ENCODE results near the gene WIZ.
"Not testable (repeated sequence)": the region's sequence is repeated elsewhere in the genome, so short reads cannot be mapped to it uniquely, and the experiment has no call there.

Gene WIZ, protein sequence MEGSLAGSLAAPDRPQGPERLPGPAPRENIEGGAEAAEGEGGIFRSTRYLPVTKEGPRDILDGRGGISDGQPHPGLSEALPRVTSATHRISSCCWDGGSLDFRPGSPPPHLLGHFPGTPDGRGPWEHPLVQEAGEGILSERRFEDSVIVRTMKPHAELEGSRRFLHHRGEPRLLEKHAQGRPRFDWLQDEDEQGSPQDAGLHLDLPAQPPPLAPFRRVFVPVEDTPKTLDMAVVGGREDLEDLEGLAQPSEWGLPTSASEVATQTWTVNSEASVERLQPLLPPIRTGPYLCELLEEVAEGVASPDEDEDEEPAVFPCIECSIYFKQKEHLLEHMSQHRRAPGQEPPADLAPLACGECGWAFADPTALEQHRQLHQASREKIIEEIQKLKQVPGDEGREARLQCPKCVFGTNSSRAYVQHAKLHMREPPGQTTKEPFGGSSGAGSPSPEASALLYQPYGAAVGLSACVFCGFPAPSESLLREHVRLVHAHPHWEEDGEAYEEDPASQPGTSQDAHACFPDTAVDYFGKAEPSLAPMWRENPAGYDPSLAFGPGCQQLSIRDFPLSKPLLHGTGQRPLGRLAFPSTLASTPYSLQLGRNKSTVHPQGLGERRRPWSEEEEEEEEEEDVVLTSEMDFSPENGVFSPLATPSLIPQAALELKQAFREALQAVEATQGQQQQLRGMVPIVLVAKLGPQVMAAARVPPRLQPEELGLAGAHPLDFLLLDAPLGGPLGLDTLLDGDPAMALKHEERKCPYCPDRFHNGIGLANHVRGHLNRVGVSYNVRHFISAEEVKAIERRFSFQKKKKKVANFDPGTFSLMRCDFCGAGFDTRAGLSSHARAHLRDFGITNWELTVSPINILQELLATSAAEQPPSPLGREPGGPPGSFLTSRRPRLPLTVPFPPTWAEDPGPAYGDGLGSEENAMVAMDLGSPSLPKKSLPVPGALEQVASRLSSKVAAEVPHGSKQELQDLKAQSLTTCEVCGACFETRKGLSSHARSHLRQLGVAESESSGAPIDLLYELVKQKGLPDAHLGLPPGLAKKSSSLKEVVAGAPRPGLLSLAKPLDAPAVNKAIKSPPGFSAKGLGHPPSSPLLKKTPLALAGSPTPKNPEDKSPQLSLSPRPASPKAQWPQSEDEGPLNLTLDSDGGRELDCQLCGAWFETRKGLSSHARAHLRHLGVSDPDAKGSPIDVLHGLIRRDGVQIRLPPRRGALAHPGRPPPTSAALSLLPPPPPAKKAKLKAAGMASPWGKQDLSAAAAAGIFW (N-terminal part only)

DNA sequence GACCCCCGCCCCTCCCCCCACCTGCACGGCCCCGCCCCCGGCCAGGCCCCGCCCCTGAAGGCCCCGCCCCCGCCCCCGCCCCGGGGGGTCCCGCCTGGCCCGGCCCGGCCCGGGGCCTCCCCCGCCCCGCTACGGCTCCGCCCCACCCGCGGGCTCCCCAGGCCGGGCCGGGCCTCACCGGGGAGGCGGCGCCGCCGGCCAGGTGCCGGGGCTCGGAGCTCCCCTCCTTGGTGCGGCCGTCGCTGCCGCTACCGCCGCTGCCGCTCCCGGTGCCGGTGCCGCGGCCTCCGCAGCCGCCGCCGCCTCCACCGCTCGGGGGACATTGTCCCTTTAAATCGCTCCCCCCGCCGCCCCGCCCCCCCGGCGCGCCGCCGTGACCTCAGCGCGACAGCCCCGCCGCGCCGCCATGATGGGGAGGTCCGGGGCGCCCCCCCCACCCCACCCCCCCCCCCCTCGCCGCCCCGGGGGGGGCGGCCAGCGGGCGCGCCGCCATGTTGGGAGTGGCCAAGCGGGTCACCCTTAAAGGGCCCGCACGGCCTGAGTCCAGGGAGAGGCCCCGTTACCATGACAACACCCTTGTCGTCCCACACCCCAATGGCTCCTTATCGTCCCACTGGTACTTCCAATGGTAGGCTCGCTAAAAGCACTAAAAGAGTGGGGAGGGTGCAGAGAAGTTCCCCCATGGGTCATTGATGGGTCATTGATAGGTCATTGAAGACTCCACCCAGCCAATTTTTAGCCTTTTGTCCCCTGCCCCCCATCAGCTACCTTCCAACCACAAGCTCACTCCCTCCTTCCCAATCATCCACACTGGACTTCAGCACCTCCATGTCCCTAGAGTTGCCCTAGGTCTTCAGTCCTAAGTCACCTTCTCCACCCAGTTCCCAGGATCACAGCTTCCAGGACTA lies at the start of gene WIZ:
Gene WIZ (minus strand): TSS at position 337 of the 908 bp plus-strand sequence. CDS start 1,649 bp downstream, outside the sequence.
- peak; percentile 65 to 69 for DNase-seq (ENCODE audit: low read depth in 2 of 2)

DNA sequence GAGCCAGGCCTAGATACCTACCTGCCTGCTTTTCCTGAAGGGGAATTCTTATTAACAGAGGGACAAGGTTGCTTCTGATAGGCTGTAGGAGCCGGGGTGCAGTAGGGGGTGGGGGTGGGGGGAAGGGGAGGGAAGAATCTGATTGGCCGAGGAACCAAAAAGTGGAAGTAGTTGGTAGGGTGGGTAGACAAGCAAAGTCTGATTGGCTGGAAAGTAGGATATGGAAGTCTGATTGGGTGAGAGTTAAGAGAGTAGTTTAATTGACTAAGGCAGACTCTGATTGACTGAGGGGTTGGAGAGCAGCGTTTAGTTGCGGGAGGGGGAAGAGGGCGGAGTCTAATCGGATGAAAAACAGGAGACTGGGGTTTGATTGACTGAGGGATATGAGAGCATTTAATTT lies 49.2 kb upstream of the WIZ start:
- no peak for DNase-seq (ENCODE audit: low read depth in 2 of 2)

DNA sequence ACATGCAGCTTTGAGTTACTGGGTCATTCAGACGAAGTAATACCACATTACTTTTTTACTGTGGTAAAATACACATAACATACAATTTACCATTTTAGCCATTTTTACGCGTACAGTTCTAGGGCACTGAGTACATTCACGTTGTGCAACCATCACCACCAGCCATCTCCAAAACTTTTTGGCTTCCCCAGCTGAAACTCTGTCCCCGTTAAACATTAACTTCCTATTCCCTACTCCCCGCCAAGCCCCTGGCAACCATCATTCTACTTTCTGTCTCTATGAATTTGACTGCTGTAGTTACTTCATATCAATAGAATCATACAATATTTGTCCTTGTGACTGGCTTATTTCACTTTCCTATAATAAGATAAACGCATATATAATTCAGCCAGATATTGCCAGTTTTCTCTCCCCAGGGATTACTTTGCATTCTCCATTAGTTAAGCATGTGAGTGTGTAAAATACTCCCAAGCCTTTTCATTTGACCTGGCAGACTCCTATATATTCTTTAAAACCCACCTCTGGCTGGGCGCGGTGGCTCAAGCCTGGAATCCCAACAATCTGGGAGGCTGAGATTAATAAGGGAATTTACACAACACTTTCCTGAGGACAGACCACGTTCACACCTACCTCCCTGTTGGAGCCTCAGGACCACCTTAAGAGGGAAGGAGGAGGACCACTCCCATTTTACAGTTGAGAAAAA lies 48.6 kb upstream of the WIZ start:
- no peak for DNase-seq (ENCODE audit: low read depth in 2 of 2)

DNA sequence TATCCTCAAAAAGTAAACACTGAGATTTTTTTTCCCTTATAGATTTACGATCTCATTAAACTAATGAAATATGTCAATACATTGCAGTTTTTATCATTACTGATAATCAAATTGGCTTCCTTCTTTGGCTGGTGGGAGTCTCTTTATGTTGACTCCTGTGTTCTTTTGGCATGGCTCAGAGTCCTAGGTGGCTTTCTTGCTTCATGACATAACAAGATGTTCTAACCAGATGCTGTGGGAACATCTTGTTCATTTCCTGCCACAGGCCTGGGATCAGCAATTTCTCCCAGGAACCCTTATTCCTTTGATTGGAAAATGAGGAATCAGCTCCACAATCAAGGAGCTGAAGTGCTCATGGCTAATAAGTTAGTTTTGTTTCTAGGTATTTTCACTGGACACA lies 45.4 kb upstream of the WIZ start:
- no peak for DNase-seq (ENCODE audit: low read depth in 2 of 2)

DNA sequence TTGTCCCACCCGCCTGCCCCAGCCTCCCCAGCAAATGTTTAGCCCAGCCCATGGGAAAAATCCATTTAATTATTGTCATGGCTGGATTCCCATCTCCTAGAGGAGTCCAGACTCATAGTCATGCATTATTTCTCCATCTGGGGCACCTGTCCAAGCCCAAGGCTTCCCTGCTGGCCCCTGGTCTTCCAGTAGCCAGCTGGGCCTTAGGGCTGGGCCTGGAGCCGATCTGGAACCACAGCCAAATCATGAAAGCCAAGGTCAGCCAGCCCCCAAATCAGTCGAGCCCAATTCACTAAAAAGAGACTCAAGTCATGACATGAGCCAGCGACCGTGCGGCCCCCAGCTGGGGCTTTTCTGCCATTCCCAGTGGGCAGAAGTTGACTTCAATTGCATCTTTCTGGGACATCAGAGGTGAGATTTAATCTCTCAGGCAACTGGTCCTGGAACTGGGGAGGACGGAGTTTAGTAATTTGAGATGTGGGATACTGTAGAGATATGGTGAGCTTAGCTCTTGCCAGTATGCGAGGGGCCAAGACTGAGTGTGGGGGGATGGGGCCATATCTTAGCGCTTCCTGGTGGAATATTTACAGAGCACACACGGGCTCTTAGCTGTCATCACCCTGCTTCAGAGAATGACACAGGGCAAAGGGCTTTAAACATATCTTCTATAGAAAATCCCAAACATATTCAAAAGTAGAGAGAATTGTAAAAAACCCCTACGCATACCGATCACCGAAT lies 38.9 kb upstream of the WIZ start:
- no peak for DNase-seq (ENCODE audit: low read depth in 2 of 2)

DNA sequence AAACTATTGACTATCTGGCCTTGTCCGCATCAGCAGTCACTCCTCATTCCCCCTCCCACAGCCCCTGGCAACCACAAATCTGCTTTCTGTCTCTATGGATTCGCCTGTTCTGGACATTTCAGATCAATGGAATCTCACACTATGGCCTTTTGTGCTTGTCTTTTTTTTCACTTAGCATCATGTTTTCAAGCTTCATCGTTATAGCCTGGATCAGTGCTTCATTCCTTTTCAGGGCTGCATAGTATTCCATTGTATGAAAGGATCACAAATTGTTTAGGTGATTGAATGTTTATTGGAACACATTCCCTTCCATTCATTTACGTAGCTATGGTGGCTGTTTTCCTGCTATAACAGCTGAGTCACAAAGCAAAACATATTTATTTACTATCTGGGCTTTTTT lies 37.3 kb upstream of the WIZ start:
- no peak for DNase-seq (ENCODE audit: low read depth in 2 of 2)

DNA sequence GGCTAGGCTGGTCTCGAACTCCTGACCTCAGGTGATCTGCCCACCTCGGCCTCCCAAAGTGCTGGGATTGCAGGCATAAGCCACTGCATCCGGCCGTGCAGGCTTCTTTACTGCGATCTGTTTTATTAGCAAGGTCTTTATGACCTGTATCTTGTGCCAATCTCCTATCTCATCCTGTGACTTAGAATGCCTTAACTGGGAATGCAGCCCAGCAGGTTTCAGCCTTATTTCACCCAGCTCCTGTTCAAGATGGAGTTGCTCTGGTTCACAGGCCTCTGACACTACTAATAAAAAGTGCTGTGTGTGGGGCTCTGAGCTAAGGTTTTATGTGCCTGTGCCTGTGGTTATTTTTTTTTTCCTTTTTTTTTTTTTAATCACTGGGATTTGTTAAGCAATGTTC lies 36.0 kb upstream of the WIZ start:
- not testable (repeated sequence) for DNase-seq (ENCODE audit: low read depth in 2 of 2)

DNA sequence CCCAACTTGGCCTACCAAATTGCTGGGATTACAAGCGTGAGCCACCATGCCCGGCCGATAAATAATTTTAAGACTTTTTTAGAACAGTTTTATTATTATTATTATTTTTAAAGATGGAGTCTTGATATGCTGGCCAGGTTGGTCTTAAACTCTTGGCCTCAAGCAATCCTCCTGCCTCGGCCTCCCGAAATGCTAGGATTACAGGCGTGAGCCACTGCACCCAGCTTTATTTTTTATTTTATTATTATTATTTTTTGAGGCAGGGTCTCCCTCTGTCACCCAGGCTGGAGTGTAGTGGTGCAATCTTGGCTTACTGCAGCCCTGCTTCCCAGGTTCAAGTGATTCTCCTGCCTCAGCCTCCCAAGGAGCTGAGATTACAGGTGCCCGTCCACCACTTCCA lies 31.2 kb upstream of the WIZ start:
- DNase-seq (ENCODE audit: low read depth in 2 of 2): not testable (repeated sequence)

DNA sequence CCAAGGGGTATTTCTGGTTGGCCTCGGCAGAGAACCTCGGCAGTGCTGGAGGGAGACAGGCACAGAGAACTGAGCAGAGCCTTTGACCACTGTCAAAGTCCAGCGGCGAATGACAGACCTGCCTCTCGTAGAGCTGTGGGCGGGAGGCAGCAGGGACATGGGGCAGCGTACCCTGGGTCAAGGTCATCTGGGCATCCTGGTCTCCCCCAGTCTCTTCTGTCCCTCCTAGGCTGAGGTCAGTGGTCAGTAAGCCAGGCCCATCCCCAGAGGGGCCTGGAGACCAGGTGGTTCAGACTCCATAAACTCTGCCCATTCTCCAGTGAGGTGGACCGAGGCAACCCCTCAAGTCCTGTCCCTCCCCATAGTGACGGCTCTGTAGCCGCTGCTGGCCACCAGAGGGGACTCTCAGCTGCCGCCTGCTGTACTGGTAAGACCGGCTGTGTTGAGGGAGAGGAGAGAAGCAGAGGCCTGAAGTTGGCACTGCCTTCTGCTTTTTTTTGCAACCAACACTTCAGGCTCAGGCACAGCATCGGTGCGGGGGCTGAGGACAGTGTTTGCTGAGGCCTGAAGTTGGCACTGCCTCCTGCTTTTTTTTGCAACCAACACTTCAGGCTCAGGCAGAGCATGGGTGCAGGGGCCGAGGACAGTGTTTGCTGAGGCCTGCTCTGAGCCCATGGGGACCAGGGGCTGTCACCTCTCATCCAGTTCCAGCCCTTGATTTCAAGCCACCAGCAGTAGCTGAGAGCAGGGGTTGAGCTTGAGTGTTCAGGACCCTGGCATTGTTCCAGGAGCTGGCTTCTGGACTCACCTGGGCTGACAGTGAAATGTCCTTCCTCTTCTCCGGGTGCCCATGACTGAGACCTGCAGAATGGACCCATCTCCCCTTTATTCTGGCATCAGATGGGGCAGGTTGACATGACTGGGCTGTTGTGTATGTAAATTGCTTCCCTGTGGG lies 29.9 kb upstream of the WIZ start, which contains the start of gene PGLYRP2:
Gene PGLYRP2 (minus strand): TSS at position 111 of the 955 bp plus-strand sequence. CDS start 130 bp downstream, outside the sequence.
- no peak for DNase-seq (ENCODE audit: low read depth in 2 of 2)

DNA sequence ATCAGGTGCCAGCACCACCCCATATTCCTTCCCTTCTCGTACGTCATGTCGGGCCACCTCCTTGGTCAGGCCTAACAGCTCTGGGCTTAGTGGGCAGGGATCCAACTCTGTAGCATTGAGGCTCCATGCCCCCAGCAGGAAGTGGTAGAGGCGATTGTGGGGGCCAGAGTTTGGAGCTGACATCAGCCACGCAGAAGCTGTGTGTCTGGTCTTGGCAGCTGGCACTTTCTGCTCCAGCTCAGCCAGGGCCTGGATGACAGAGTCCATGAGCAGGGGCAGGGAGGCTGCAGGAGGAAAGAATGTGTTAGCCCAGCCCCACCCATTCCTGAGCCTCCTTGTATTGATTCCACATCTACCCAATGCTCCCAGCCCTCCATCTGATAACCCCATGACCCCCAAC lies 26.6 kb upstream of the WIZ start:
- no peak for DNase-seq (ENCODE audit: low read depth in 2 of 2)

DNA sequence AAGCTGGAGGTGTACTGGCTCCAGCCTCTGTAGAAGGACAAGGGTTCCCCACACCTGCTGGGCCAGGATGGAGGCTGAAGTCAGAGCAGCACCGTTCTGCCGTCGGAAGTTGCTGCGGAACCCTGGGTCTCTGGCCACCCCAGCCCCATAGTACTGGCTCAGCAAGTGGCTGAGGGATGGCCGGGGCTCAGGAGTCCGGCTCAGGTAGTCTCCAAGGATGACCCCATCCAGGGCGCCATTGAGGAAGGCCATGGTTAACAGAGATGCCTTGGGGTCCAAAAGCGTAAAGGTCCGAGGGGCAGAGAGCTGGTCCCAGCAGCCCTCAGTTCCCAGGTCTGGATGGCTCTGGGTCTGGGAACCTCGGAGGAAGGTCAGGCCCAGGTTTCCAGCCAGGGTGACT lies 25.9 kb upstream of the WIZ start:
- no peak for DNase-seq (ENCODE audit: low read depth in 2 of 2)

DNA sequence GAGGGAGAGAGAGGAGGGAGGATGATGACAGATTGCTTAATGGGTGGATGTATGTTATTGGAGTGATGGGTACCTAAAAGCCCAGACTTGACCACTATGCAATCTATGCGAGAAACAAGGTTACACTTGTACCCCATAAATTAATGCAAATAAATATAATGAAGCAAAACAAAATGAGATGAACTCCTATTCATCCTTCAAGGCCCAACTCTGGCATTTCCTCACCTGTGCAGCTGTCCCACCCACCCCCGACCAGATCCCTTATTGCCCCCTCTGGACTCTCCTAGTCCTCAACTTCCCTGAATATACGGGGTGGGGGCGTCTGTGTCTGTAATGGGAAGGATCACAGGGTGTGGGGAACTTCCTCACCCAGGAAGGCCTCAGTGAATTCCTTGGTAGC lies 25.4 kb upstream of the WIZ start:
- DNase-seq (ENCODE audit: low read depth in 2 of 2): no peak

DNA sequence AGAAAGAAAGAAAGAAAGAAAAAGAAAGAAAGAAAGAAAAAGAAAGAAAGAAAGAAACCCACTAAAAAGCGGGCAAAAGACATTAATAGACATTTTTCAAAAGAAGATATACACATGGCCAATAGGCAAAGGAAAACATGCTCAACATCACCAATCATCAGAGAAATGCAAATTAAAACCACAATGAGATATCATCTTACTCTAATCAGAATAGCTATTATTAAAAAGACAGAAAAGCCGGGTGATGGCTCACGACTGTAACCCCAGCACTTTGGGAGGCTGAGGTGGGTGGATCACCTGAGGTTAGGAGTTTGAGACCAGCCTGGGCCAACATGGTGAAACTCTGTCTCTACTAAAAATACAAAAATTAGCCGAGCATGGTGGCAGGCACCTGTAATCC lies 24.1 kb upstream of the WIZ start:
- not testable (repeated sequence) for DNase-seq (ENCODE audit: low read depth in 2 of 2)

DNA sequence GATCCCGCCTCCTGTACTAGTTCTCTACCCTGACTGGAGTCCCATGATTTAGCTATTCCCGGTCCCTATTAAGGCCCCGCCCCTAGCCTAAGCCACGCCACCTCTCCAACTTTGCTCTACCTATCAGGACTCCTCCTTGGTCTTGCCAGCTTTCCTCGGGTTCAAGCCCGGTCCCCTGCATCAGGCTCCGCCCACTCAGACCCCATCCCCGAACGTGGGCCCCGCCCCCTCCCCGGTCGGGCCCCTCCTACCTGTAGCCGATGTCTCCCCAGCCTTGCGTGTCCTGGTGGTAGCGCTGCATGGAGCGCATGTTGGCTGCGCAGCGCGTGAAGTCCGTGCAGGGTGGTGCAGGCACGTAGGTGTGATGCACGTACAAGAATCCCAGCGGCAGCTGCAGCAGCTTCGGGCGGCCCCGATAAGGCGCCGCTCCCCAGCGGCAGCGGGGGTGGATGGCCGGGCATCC lies 21.9 kb upstream of the WIZ start:
- DNase-seq (ENCODE audit: low read depth in 2 of 2): no peak

DNA sequence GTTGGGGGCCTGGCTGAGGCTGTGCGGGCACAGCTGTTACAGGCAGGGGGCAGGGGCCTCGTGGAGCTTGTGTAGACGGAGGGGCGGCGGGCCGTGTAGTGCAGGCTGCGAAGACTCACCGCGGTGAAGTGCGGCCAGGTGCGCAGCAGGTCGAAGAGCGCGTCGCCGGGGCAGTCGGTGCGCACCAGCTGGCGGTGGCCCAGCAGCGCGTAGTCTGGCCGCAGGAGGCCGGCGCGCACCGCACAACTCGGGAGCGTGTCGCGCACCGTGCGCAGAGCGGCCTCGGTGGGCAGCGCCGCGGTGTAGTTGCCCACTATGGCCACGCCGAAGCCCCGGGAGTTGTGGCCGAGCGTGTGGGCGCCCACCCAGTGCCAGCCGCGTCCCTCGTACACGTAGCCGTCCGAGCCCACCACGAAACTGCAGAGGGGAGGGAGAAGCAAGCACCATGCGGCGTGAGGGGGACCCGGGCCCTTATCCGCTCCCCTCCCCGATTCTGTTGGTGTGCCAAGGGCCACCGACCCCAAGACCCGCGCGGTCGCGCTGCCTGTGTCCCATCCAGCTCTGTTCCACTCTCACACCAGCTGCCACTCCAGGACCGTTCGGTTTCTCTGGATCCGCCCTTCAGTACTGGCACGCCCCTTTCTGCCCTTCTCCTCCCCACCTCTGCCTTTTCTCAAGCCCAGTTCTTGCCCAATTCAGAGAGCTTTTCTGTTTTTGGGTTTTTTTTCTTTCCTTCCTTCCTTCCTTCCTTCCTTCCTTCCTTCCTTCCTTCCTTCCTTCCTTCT lies 19.9 kb upstream of the WIZ start:
- no peak for DNase-seq (ENCODE audit: low read depth in 2 of 2)

DNA sequence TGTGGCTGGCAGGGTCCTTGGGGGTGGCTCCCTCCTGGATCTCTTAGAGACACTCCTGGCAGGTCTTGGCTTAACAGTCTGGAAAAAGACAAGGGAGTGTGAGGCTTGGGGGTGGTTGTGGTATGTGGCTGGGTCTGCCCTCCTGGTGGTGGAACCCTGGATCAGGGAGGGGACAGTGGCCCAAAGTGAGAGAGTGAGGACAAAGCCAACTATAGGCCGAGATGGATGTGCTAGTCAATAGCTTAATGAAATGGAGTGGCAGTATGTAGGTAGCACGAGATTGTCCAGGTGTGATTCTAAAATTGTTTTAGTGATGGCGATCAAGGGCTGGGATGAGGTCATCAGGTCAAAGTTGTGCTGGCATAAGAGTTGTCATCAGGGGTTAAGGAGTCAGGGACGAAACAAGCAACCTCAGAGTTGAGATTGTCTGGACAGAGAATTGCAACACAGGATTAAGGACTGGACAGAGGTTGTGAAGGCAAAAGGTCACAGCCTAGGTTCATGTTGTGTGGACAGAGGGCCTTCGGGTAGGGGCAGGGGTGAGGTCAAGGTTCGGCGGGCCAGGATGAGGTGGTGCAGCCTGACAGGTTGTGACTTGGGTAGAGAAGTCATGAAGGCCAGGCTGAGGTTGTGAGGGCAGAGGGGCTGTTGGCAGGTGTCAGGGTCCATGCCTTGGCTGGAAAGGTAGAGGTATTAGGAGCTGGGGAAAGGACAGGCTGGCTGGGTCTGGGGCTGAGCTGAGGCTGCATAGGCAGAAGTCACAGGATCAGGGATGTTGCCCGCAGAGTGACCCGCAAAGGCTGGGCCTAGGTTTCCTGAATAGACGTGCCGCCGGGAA lies 19.1 kb upstream of the WIZ start:
- no peak for DNase-seq (ENCODE audit: low read depth in 2 of 2)
